ENCODE measurements around the gene TLE3. TPM values are rescaled to one million over a fixed set of nuclear protein-coding genes. Genes with fewer than 3 reads are reported as not detected.

TLE3 gene
- polyA plus RNA-seq, 3 donors from 2014 or later: 0.06 to 18.6 (median 3.9) TPM

- Mint-ChIP-seq H3K36me3 (peaks cover 0 to 2% (median 0%) of the 10 kb centered on the region in 3 donors), H3K27ac (peak overlapping the region in 5 of 6 donors; percentile 11 to 62 (median 30)), H3K4me3 (peak overlapping the region; percentile 67 to 98 (median 93)), H3K9me3 (no peaks in the 10 kb centered on the region), H3K27me3 (ENCODE audit: low read depth in 3 of 3) (peaks cover 26 to 50% (median 36%) of the 10 kb centered on the region in 3 donors), H3K4me1 (peaks cover 37 to 41% of the 10 kb centered on the region in 2 donors)
- DNase-seq: peak; percentile 67 to 73 (median 72)
These were observed 3.0 kb upstream of the TLE3 start for GRCh38 chr15:70100474-70101341.

GRCh38 chr15:70099967-70100473 is 2.3 kb upstream of the TLE3 start:
- no peaks in the 10 kb centered on the region for H3K9me3 Mint-ChIP-seq
- H3K27me3 Mint-ChIP-seq (ENCODE audit: low read depth in 3 of 3): peaks cover 26 to 48% (median 39%) of the 10 kb centered on the region in 3 donors
- H3K27ac Mint-ChIP-seq: peak overlapping the region in 5 of 6 donors; percentile 94 to 99 (median 99)
- H3K36me3 Mint-ChIP-seq: peaks cover 0 to 2% (median under 1%) of the 10 kb centered on the region in 3 donors
- no peak for DNase-seq
- H3K4me3 Mint-ChIP-seq: peak overlapping the region; percentile 91 to 98 (median 93)
- peaks cover 40 to 43% of the 10 kb centered on the region in 2 donors for H3K4me1 Mint-ChIP-seq

DNA sequence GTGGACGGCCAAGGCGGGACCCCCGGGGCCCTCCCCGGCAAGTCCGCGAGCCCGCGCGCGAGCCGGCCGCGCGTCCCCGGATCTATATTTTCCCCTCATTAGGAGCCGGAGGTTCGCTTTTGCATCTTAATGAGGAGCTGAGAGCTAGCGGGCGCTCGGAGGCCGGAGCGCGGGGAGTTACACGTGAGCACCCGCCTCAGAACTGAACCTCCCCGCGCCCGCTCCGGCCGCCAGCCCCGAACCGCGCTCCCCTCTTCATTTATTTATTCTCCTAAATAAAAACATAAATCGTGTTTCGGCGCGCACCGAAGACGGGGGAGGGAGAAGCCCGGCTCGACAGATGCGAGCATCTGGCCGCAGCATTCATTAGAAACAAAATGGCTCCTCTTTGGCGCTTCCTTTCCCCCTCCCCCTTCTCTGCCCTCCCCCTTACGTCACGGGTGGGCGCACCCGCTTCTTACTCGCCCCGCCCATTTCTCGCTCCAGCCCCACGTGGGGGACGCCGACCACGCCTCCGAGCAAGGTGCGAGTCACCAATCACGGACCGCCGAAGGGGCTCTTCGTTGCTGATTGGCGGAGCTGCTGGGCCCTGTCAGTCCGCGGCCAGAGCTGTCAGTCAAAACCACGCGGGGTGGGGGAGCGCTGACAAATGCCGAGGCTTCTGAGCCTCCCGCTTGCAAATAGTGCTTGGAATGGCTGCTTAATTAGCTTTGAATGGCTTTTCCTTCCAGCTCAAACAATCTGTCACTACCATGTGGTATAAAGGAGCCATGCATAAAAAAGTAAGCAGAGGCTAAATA is 1.6 kb upstream of the TLE3 start:
- Mint-ChIP-seq H3K4me1 (peaks cover 46 to 49% of the 10 kb centered on the region in 2 donors), H3K27me3 (ENCODE audit: low read depth in 3 of 3) (peaks cover 26 to 53% (median 45%) of the 10 kb centered on the region in 3 donors), H3K27ac (peak overlapping the region; percentile 94 to 99 (median 98)), H3K9me3 (no peaks in the 10 kb centered on the region), H3K36me3 (peaks cover 5 to 9% (median 7%) of the 10 kb centered on the region in 3 donors), H3K4me3 (peak overlapping the region; percentile 91 to 98 (median 93))
- DNase-seq: peak; percentile 100

GRCh38 chr15:70098461-70099166 is 897 bp upstream of the TLE3 start:
- peak overlapping the region; percentile 83 to 100 (median 97) for H3K27ac Mint-ChIP-seq
- peaks cover 46 to 57% of the 10 kb centered on the region in 2 donors for H3K4me1 Mint-ChIP-seq
- peak; percentile 23 to 31 (median 29) for DNase-seq
- no peaks in the 10 kb centered on the region for H3K9me3 Mint-ChIP-seq
- peak overlapping the region; percentile 91 to 100 (median 93) for H3K4me3 Mint-ChIP-seq
- peaks cover 26 to 52% (median 43%) of the 10 kb centered on the region in 3 donors for H3K27me3 Mint-ChIP-seq (ENCODE audit: low read depth in 3 of 3)
- H3K36me3 Mint-ChIP-seq: peaks cover 5 to 15% (median 11%) of the 10 kb centered on the region in 3 donors

DNA sequence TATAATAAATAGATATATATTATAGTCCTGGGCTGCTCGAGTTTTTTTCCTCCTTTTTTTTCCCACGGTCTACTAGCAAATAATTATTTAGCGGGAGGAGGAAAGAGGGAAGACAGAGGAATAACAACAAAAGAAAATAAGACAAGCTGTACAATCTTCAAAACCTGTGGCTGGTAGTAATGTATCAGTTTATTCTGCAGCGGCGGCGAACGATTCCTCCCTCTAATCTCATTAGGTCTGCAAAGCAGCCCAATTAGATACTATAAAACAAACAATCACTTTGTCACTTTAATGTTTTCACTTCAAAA is 390 bp upstream of the TLE3 start:
- no peak for DNase-seq
- H3K27me3 Mint-ChIP-seq (ENCODE audit: low read depth in 3 of 3): peaks cover 26 to 54% (median 43%) of the 10 kb centered on the region in 3 donors
- H3K4me3 Mint-ChIP-seq: peak overlapping the region; percentile 90 to 100 (median 93)
- H3K9me3 Mint-ChIP-seq: no peaks in the 10 kb centered on the region
- peaks cover 50 to 62% of the 10 kb centered on the region in 2 donors for H3K4me1 Mint-ChIP-seq
- H3K36me3 Mint-ChIP-seq: peaks cover 5 to 18% (median 11%) of the 10 kb centered on the region in 3 donors
- H3K27ac Mint-ChIP-seq: peak overlapping the region; percentile 96 to 100 (median 97)

- Mint-ChIP-seq H3K27me3 (ENCODE audit: low read depth in 3 of 3) (peaks cover 22 to 58% (median 39%) of the 10 kb centered on the region in 3 donors), H3K4me3 (peak overlapping the region in 3 of 5 donors; percentile 90 to 96 (median 91)), H3K4me1 (peaks cover 60 to 73% of the 10 kb centered on the region in 2 donors), H3K36me3 (peaks cover 5 to 27% (median 11%) of the 10 kb centered on the region in 3 donors), H3K27ac (peak overlapping the region in 1 of 6 donors; percentile 79), H3K9me3 (no peaks in the 10 kb centered on the region)
- no peak for DNase-seq
These were observed 725 bp downstream of the TLE3 start for GRCh38 chr15:70097063-70097320.

DNA sequence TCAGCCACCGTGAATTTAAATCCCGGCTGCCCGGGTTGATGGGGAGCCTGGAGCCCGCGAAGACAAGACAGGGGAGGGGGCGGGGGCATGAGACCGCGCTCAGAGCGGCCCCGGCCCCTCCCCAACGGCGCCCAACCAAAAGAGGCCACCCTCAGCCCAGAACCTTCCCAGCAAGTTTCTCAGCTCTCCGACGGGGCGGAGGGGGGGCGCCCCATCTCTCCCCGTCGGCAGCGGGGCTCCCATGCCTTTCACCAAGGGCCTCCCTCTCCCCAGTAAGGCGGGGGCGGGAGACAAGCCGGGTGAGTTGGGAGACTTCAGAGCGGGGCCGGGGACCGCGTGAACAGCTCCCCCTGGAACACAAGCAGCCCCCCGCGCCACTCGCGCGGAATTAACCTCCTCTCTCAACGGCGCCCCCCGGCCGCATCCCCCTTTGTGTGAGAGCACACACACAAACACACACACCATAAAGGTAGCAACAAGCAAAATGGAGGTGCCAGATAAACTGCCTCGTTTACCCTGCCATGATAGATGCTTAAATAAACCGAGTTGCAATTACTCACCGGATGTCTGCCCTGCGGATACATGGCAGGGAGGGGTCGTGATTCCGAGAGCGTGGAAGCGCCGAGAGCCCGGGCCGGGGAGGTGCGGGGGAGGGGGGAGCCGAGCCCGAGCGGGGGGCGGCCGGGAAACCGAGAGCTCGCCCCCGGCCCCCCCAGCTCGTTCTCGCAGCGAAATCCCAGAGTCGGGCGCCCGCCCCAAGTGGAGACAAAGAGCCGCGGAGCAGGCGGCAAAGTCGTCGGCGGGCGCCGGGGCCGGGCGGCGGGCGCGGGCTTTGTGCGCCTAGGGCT is 1.3 kb downstream of the TLE3 start:
- H3K27me3 Mint-ChIP-seq (ENCODE audit: low read depth in 3 of 3): peaks cover 27 to 54% (median 40%) of the 10 kb centered on the region in 3 donors
- peak overlapping the region; percentile 34 to 88 (median 78) for H3K27ac Mint-ChIP-seq
- H3K9me3 Mint-ChIP-seq: no peaks in the 10 kb centered on the region
- H3K4me1 Mint-ChIP-seq: peaks cover 66 to 79% of the 10 kb centered on the region in 2 donors
- peaks cover 5 to 27% (median 15%) of the 10 kb centered on the region in 3 donors for H3K36me3 Mint-ChIP-seq
- peak overlapping the region; percentile 90 to 95 (median 92) for H3K4me3 Mint-ChIP-seq
- DNase-seq: peak; percentile 16 to 38 (median 30)

GRCh38 chr15:70095408-70096214 is 2.1 kb downstream of the TLE3 start:
- peak overlapping the region; percentile 90 to 95 (median 92) for H3K4me3 Mint-ChIP-seq
- peaks cover 24 to 51% (median 37%) of the 10 kb centered on the region in 3 donors for H3K27me3 Mint-ChIP-seq (ENCODE audit: low read depth in 3 of 3)
- H3K27ac Mint-ChIP-seq: peak overlapping the region in 1 of 6 donors; percentile 67
- H3K9me3 Mint-ChIP-seq: no peaks in the 10 kb centered on the region
- H3K4me1 Mint-ChIP-seq: peaks cover 67 to 83% of the 10 kb centered on the region in 2 donors
- DNase-seq: peak in 1 of 3 donors; percentile 7
- peaks cover 7 to 30% (median 16%) of the 10 kb centered on the region in 3 donors for H3K36me3 Mint-ChIP-seq

DNA sequence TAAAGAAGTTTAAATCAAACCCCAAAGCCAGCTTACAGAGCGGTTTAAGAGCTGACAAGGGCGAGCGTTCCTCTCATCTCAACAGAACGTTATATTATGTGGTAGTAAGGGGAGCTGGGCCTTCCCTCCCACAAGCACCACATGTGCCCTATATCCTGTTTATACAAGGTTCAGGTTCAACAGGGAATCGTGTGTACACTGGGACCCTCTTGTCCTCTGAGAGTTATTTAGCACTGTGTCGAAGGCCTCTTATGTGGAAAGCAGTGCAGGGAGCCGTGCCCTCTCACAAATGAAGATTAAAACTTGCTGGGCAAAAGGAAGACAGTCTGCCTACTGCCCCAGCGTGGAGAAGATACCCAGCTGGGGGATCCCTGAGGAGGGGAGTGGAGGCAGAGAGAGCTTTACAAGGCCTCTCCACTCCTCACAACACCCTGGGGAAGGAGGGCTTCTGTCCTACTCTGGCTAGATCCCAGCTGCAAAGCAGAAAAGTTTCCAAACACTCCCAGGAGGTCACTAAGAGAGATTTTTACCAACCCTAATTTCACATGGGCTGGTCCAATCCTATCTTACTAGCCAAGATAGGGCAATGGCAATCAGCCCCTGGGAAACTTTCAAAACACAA is 2.9 kb downstream of the TLE3 start:
- H3K36me3 Mint-ChIP-seq: peaks cover 15 to 39% (median 25%) of the 10 kb centered on the region in 3 donors
- H3K4me3 Mint-ChIP-seq: peak overlapping the region; percentile 76 to 81 (median 78)
- no peaks in the 10 kb centered on the region for H3K9me3 Mint-ChIP-seq
- peaks cover 20 to 47% (median 30%) of the 10 kb centered on the region in 3 donors for H3K27me3 Mint-ChIP-seq (ENCODE audit: low read depth in 3 of 3)
- DNase-seq: no peak
- peaks cover 60 to 81% of the 10 kb centered on the region in 2 donors for H3K4me1 Mint-ChIP-seq
- H3K27ac Mint-ChIP-seq: peak overlapping the region in 2 of 6 donors; percentile 21 to 58

GRCh38 chr15:70093481-70094319 is 4.0 kb downstream of the TLE3 start:
- Mint-ChIP-seq H3K4me1 (peaks cover 54 to 74% of the 10 kb centered on the region in 2 donors), H3K27ac (no peak overlapping the region), H3K4me3 (peak overlapping the region in 4 of 5 donors; percentile 8 to 72 (median 38)), H3K36me3 (peaks cover 15 to 47% (median 25%) of the 10 kb centered on the region in 3 donors), H3K9me3 (no peaks in the 10 kb centered on the region), H3K27me3 (ENCODE audit: low read depth in 3 of 3) (peaks cover 17 to 42% (median 23%) of the 10 kb centered on the region in 3 donors)
- DNase-seq: no peak

DNA sequence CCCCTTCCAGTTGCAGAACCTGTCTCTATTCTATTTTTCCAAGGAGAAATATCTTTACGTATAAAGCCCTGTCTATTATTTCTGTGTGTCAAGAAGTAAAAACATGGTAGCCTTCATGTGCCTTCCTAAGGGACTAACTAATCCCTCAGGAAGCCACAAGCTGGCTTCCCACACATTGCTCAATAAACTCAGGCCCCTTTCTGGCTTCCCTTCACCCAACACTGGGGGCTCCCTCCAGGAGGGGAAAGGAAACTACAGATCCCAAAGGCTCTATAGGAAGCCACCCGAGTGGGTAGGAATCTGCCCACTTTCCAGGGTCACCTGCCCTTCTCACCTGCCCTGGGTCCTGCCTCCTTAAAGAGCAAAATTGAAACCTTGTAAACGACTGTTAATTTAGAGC is 4.6 kb downstream of the TLE3 start:
- no peak for DNase-seq
- Mint-ChIP-seq H3K9me3 (no peaks in the 10 kb centered on the region), H3K27ac (no peak overlapping the region), H3K36me3 (peaks cover 15 to 52% (median 26%) of the 10 kb centered on the region in 3 donors), H3K27me3 (ENCODE audit: low read depth in 3 of 3) (peaks cover 18 to 37% (median 23%) of the 10 kb centered on the region in 3 donors), H3K4me1 (peaks cover 48 to 67% of the 10 kb centered on the region in 2 donors), H3K4me3 (peak overlapping the region in 1 of 5 donors; percentile 34)

Data from immature natural killer cell (primary cell).